Chondrocyte (in vitro differentiated cells): ENCODE data around the gene SLC25A42. TPM values are rescaled to one million over a fixed set of nuclear protein-coding genes. Genes with fewer than 3 reads are reported as not detected.
"Not testable (repeated sequence)": the region's sequence is repeated elsewhere in the genome, so short reads cannot be mapped to it uniquely, and the experiment has no call there.

Experiments
- DNase-seq: peaks from one replicate; pipeline ENCODE4 v3.0.0; 2021; ENCODE audit warnings: mixed read lengths, low spot score
- H3K27ac Mint-ChIP-seq: one replicate; pipeline ENCODE4 v1.8.0; 2021; ENCODE audit warnings: mild to moderate bottlenecking, moderate library complexity, mixed read lengths; ENCODE audit not compliant: unreplicated experiment
- H3K27me3 Mint-ChIP-seq: 2 replicates; pipeline ENCODE4 v1.8.0; 2021; ENCODE audit warnings: low read depth, mixed read lengths
- H3K36me3 Mint-ChIP-seq: 2 replicates; pipeline ENCODE4 v1.8.0; 2021; ENCODE audit warnings: low read depth, mixed read lengths
- H3K4me1 Mint-ChIP-seq: 2 replicates; pipeline ENCODE4 v1.8.0; 2021; ENCODE audit warnings: low read depth, mild to moderate bottlenecking, mixed read lengths
- H3K4me3 Mint-ChIP-seq: one replicate; pipeline ENCODE4 v1.8.0; 2021; ENCODE audit warnings: mild to moderate bottlenecking, moderate library complexity, mixed read lengths; ENCODE audit not compliant: unreplicated experiment
- H3K9me3 Mint-ChIP-seq: 2 replicates; pipeline ENCODE4 v1.8.0; 2021; ENCODE audit warnings: low read depth, mixed read lengths
- CTCF ChIP-seq: fragments of 200-600 bp; sonication (generic); IDR thresholded peaks from 2 replicates; pipeline ENCODE4 v1.5.0; 2021; ENCODE audit warnings: antibody characterized with exemption, mild to moderate bottlenecking, moderate library complexity
- total RNA-seq: library from RNA; stranded (reverse); gene quantifications from 3 replicates; pipeline ENCODE4 v1.2.1, GENCODE V29; 2021

SLC25A42 gene
- total RNA-seq, 1 donor from 2014 or later, result 8.9 TPM

- no peaks in the 10 kb centered on the region for H3K4me1 Mint-ChIP-seq
- H3K27ac Mint-ChIP-seq, result no peak overlapping the region
- no peaks in the 10 kb centered on the region for H3K36me3 Mint-ChIP-seq
- DNase-seq, result no peak
- H3K4me3 Mint-ChIP-seq, result no peak overlapping the region
- no peaks in the 10 kb centered on the region for H3K27me3 Mint-ChIP-seq
- TF ChIP-seq CTCF, result peak; percentile 88
- H3K9me3 Mint-ChIP-seq, result no peaks in the 10 kb centered on the region
These were observed 82.2 kb downstream of the SLC25A42 start for GRCh38 chr19:19145684-19146608.

- no peaks in the 10 kb centered on the region for H3K9me3 Mint-ChIP-seq
- TF ChIP-seq CTCF, result no peak
- H3K4me3 Mint-ChIP-seq, result no peak overlapping the region
- H3K27me3 Mint-ChIP-seq, result no peaks in the 10 kb centered on the region
- no peaks in the 10 kb centered on the region for H3K4me1 Mint-ChIP-seq
- no peak for DNase-seq
- H3K36me3 Mint-ChIP-seq, result no peaks in the 10 kb centered on the region
- H3K27ac Mint-ChIP-seq, result no peak overlapping the region
These were observed 83.1 kb downstream of the SLC25A42 start for GRCh38 chr19:19146865-19147264.

- DNase-seq, result no peak
- Mint-ChIP-seq H3K4me1 (no peaks in the 10 kb centered on the region), H3K27me3 (no peaks in the 10 kb centered on the region), H3K9me3 (no peaks in the 10 kb centered on the region), H3K36me3 (no peaks in the 10 kb centered on the region), H3K4me3 (no peak overlapping the region), H3K27ac (no peak overlapping the region)
- TF ChIP-seq CTCF, result no peak
These were observed 83.5 kb downstream of the SLC25A42 start for GRCh38 chr19:19147344-19147743.

- H3K9me3 Mint-ChIP-seq, H3K36me3 Mint-ChIP-seq, H3K27me3 Mint-ChIP-seq, DNase-seq, H3K4me3 Mint-ChIP-seq, H3K27ac Mint-ChIP-seq, H3K4me1 Mint-ChIP-seq: not testable (repeated sequence)
These were observed 84.7 kb downstream of the SLC25A42 start for GRCh38 chr19:19148504-19148903.

GRCh38 chr19:19149435-19149834 is 85.6 kb downstream of the SLC25A42 start:
- TF ChIP-seq CTCF, result no peak
- H3K4me3 Mint-ChIP-seq, result no peak overlapping the region
- no peak for DNase-seq
- no peak overlapping the region for H3K27ac Mint-ChIP-seq
- no peaks in the 10 kb centered on the region for H3K9me3 Mint-ChIP-seq
- no peaks in the 10 kb centered on the region for H3K36me3 Mint-ChIP-seq
- H3K27me3 Mint-ChIP-seq, result no peaks in the 10 kb centered on the region
- no peaks in the 10 kb centered on the region for H3K4me1 Mint-ChIP-seq

- H3K4me3 Mint-ChIP-seq, result no peak overlapping the region
- no peak for TF ChIP-seq CTCF
- H3K4me1 Mint-ChIP-seq, result no peaks in the 10 kb centered on the region
- no peaks in the 10 kb centered on the region for H3K27me3 Mint-ChIP-seq
- peaks cover 6% of the 10 kb centered on the region for H3K36me3 Mint-ChIP-seq
- no peak overlapping the region for H3K27ac Mint-ChIP-seq
- no peak for DNase-seq
- no peaks in the 10 kb centered on the region for H3K9me3 Mint-ChIP-seq
These were observed 87.6 kb downstream of the SLC25A42 start for GRCh38 chr19:19151418-19151817.
